HepG2 (cell line): ENCODE data around the gene ATF3. TPM values are rescaled to one million over a fixed set of nuclear protein-coding genes. Genes with fewer than 3 reads are reported as not detected.

Experiments
- ARID4A ChIP-seq: sonication (generic); formaldehyde crosslinking; IDR thresholded peaks from 2 replicates; pipeline ENCODE4 v1.5.0; 2020; ENCODE audit warnings: mild to moderate bottlenecking, missing genetic modification reagents, borderline replicate concordance
- DR1 ChIP-seq: sonication (generic); formaldehyde crosslinking; IDR thresholded peaks from 2 replicates; pipeline ENCODE4 v1.8.0; 2021; ENCODE audit warnings: mild to moderate bottlenecking, missing genetic modification reagents, inconsistent platforms
- MED13 ChIP-seq: sonication (generic); formaldehyde crosslinking; IDR thresholded peaks from 2 replicates; pipeline ENCODE4 v1.5.0; 2020; ENCODE audit warnings: missing genetic modification reagents
- NCOR1 ChIP-seq: fragments of 200-600 bp; sonication (generic); IDR thresholded peaks from 2 replicates; pipeline ENCODE4 v1.7.0; 2017; ENCODE audit warnings: antibody characterized with exemption, low read length, borderline replicate concordance
- POLR2AphosphoS5 ChIP-seq: IDR thresholded peaks from 2 replicates; pipeline ENCODE4 v1.6.1; 2012; ENCODE audit warnings: low read depth, low read length
- SPEN ChIP-seq: sonication (generic); formaldehyde crosslinking; IDR thresholded peaks from 2 replicates; pipeline ENCODE4 v1.5.1; 2020; ENCODE audit warnings: low read depth, mild to moderate bottlenecking, missing genetic modification reagents
- YEATS4 ChIP-seq: sonication (generic); formaldehyde crosslinking; IDR thresholded peaks from 2 replicates; pipeline ENCODE4 v1.4.0; 2020; ENCODE audit warnings: missing genetic modification reagents, borderline replicate concordance
- ZFX ChIP-seq: sonication (generic); formaldehyde crosslinking; IDR thresholded peaks from 2 replicates; pipeline ENCODE4 v1.4.0; 2020; ENCODE audit warnings: mild to moderate bottlenecking, low read depth, missing genetic modification reagents, moderate library complexity
- ZKSCAN5 ChIP-seq: sonication (generic); formaldehyde crosslinking; IDR thresholded peaks from 2 replicates; pipeline ENCODE4 v1.5.1; 2020; ENCODE audit warnings: mild to moderate bottlenecking, missing genetic modification reagents
- ZNF251 ChIP-seq: sonication (generic); formaldehyde crosslinking; IDR thresholded peaks from 2 replicates; pipeline ENCODE4 v1.9.0; 2021; ENCODE audit warnings: mild to moderate bottlenecking, missing genetic modification reagents
- ZNF333 ChIP-seq: sonication (generic); formaldehyde crosslinking; IDR thresholded peaks from 2 replicates; pipeline ENCODE4 v1.4.0; 2020; ENCODE audit warnings: mild to moderate bottlenecking, missing genetic modification reagents, borderline replicate concordance
- ZNF33B ChIP-seq: sonication (generic); formaldehyde crosslinking; IDR thresholded peaks from 2 replicates; pipeline ENCODE4 v1.5.1; 2020; ENCODE audit warnings: mild to moderate bottlenecking, missing genetic modification reagents
- ZNF512B ChIP-seq: sonication (generic); formaldehyde crosslinking; IDR thresholded peaks from 2 replicates; pipeline ENCODE4 v1.5.1; 2020; ENCODE audit warnings: missing genetic modification reagents, mild to moderate bottlenecking, borderline replicate concordance
- polyA plus RNA-seq, 8 experiments: library from polyadenylated mRNA; depleted of rRNA in 3 of 8; stranded (reverse) in 7 of 8; unstranded in 1 of 8; fragments of >200 nt; fragmentation: Illumina TruSeq in 4 of 8; extraction: Trizol in 4 of 8; gene quantifications; 2 replicates each; pipeline versions ENCODE4 v1.2.1 to v1.2.3, GENCODE V29; 2011 to 2016; ENCODE audit warnings: low read depth in 4 of 8, missing spikeins in 1 of 8, mixed read lengths in 1 of 8; ENCODE audit not compliant: insufficient read depth in 1 of 8
- total RNA-seq, 5 experiments: library from RNA; depleted of rRNA; stranded (reverse); fragments of >200 nt; fragmentation: Illumina TruSeq; extraction: Trizol; gene quantifications; 2 replicates each; pipeline ENCODE4 v1.2.3, GENCODE V29; 2016; ENCODE audit warnings: low read depth in 1 of 5
- TF ChIP-seq, protein P1 (sequence below): sonication (generic); formaldehyde crosslinking; IDR thresholded peaks from 2 replicates; pipeline ENCODE4 v1.5.1; 2020; ENCODE audit warnings: mild to moderate bottlenecking, missing genetic modification reagents, moderate library complexity
- TF ChIP-seq, protein P2 (sequence below): sonication (generic); formaldehyde crosslinking; IDR thresholded peaks from 2 replicates; pipeline ENCODE4 v1.4.0; 2020; ENCODE audit warnings: missing genetic modification reagents

Gene ATF3
- total and polyA plus RNA-seq, 2 of the 13 experiments (the other 11 are each of a cell fraction or from before 2014, with no cell fraction given) = 5.0 to 13.0 TPM

DNA sequence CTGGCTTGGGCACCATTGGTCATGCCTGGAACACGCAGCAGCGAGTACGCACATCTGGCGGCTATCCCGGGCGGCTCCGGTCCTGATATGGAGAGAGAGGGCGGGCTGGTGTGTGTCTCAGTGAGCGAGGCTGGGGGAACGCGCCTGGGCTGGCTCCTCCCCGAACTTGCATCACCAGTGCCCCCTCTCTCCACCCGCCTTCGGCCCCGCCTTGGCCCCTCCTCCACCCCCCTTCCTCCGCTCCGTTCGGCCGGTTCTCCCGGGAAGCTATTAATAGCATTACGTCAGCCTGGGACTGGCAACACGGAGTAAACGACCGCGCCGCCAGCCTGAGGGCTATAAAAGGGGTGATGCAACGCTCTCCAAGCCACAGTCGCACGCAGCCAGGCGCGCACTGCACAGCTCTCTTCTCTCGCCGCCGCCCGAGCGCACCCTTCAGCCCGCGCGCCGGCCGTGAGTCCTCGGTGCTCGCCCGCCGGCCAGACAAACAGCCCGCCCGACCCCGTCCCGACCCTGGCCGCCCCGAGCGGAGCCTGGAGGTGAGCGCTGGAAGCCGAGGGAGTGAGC is at the start of gene ATF3 (continued):
- TF ChIP-seq, protein P1, sequence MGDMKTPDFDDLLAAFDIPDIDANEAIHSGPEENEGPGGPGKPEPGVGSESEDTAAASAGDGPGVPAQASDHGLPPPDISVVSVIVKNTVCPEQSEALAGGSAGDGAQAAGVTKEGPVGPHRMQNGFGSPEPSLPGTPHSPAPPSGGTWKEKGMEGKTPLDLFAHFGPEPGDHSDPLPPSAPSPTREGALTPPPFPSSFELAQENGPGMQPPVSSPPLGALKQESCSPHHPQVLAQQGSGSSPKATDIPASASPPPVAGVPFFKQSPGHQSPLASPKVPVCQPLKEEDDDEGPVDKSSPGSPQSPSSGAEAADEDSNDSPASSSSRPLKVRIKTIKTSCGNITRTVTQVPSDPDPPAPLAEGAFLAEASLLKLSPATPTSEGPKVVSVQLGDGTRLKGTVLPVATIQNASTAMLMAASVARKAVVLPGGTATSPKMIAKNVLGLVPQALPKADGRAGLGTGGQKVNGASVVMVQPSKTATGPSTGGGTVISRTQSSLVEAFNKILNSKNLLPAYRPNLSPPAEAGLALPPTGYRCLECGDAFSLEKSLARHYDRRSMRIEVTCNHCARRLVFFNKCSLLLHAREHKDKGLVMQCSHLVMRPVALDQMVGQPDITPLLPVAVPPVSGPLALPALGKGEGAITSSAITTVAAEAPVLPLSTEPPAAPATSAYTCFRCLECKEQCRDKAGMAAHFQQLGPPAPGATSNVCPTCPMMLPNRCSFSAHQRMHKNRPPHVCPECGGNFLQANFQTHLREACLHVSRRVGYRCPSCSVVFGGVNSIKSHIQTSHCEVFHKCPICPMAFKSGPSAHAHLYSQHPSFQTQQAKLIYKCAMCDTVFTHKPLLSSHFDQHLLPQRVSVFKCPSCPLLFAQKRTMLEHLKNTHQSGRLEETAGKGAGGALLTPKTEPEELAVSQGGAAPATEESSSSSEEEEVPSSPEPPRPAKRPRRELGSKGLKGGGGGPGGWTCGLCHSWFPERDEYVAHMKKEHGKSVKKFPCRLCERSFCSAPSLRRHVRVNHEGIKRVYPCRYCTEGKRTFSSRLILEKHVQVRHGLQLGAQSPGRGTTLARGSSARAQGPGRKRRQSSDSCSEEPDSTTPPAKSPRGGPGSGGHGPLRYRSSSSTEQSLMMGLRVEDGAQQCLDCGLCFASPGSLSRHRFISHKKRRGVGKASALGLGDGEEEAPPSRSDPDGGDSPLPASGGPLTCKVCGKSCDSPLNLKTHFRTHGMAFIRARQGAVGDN (CRISPR knock-in tag) = peak; percentile 68
- TF ChIP-seq YEATS4 (CRISPR knock-in tag) (no peak; the same call in none of the 2 replicates), POLR2AphosphoS5 (peak; percentile 90), SPEN (peak; percentile 60; the same call in 1 of the 2 replicates), ZNF333 (CRISPR knock-in tag) (0 out of 2 replicates have a peak, but pooled peaks have one; percentile 92), DR1 (CRISPR knock-in tag) (peak; percentile 82), ZNF251 (CRISPR knock-in tag) (no peak), NCOR1 (no peak), ZNF33B (CRISPR knock-in tag) (no peak; the same call in 1 of the 2 replicates), ZKSCAN5 (CRISPR knock-in tag) (no peak), ZNF512B (CRISPR knock-in tag) (no peak), MED13 (CRISPR knock-in tag) (0 out of 2 replicates have a peak, but pooled peaks have one; percentile 69), ARID4A (CRISPR knock-in tag) (peak; percentile 85; the same call in 1 of the 2 replicates), ZFX (CRISPR knock-in tag) (no peak)
- TF ChIP-seq, protein P2, sequence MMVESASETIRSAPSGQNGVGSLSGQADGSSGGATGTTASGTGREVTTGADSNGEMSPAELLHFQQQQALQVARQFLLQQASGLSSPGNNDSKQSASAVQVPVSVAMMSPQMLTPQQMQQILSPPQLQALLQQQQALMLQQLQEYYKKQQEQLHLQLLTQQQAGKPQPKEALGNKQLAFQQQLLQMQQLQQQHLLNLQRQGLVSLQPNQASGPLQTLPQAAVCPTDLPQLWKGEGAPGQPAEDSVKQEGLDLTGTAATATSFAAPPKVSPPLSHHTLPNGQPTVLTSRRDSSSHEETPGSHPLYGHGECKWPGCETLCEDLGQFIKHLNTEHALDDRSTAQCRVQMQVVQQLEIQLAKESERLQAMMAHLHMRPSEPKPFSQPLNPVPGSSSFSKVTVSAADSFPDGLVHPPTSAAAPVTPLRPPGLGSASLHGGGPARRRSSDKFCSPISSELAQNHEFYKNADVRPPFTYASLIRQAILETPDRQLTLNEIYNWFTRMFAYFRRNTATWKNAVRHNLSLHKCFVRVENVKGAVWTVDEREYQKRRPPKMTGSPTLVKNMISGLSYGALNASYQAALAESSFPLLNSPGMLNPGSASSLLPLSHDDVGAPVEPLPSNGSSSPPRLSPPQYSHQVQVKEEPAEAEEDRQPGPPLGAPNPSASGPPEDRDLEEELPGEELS = peak; percentile 60
